T47D (cell line): ENCODE measurements around the gene ID2.
A peak's percentile ranks its signal among the peaks of the same experiment; 100 is the strongest.

ENCODE experiments used
- DNase-seq, 2 experiments: peaks; one replicate each; pipeline versions ENCODE4 v3.0.0 to v3.0.0-alpha.2; 2011 to 2012; ENCODE audit warnings: low read depth in 1 of 2, low spot score in 1 of 2
- JUND ChIP-seq: IDR thresholded peaks from 2 replicates; pipeline ENCODE4 v1.6.1; 2012; ENCODE audit warnings: low read depth
- in situ Hi-C: cut with HindIII; loops from 2 replicates; pipeline ENCODE4 v1.10.0; 2016; ENCODE audit warnings: low sequenced_read_pairs, low pct_unique_long_range_greater_than_20kb

ID2 gene, protein sequence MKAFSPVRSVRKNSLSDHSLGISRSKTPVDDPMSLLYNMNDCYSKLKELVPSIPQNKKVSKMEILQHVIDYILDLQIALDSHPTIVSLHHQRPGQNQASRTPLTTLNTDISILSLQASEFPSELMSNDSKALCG

DNA sequence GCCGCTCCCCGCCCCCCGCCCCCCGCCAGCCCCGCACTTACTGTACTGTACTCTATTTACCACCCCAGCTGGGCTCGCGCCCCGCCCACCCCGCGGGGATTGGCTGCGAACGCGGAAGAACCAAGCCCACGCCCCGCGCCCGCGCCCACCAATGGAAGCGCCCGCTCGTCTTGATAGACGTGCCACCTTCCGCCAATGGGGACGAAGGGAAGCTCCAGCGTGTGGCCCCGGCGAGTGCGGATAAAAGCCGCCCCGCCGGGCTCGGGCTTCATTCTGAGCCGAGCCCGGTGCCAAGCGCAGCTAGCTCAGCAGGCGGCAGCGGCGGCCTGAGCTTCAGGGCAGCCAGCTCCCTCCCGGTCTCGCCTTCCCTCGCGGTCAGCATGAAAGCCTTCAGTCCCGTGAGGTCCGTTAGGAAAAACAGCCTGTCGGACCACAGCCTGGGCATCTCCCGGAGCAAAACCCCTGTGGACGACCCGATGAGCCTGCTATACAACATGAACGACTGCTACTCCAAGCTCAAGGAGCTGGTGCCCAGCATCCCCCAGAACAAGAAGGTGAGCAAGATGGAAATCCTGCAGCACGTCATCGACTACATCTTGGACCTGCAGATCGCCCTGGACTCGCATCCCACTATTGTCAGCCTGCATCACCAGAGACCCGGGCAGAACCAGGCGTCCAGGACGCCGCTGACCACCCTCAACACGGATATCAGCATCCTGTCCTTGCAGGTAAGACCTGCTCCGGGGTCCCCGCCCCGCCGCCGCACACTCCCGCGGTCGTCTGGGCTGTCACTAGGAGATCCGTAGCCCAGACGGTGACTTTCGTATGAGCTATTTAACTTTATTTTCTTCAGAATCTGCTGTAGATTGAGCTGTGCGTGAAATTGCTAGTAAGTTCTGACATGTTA is at the start of gene ID2:
Gene ID2, plus strand, starts transcription at position 271 of the 907 bp plus-strand sequence. Its CDS starts 110 bp downstream, at position 381.
- peak; percentile 95 to 99 for DNase-seq
- in situ Hi-C loops: no loop called here
- no peak for TF ChIP-seq JUND

- no peak for TF ChIP-seq JUND
- in situ Hi-C loops: no loop called here
Observed at GRCh38 chr2:8632755-8633154, 49.1 kb upstream of the ID2 start.

DNA sequence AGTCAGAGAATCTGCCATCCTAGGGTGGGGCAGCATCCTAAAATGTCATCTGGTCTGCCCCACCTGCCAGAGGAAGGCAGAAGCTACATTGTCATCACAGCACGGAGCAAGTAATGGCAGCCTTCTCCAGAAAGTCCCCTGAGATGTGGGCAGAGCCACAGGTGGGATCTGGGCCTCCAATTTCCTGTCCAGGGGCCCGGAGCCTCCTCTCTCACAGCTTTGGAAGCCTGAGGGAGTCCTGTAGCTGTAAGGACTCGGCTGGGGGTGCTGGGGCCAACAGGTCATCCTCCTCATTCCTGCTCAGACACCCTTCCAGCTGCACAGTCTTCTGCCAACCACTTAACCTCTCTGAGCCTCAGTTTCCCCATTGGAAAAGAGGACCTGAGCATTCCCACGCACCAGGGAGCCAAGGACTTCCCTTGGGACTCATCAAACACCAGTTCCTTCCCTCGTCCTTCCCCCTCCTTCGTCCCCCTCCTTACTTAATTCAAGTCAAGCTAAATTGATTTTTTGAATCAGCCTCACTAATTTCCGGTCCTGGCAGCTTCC is 48.6 kb upstream of the ID2 start:
- DNase-seq: no peak
- no peak for TF ChIP-seq JUND
- in situ Hi-C loops: no loop called here

More at GRCh38 chr2:8632755-8633154, 49.1 kb upstream of the ID2 start:
- no peak for DNase-seq

GRCh38 chr2:8633735-8634313 is 48.0 kb upstream of the ID2 start:
- no peak for TF ChIP-seq JUND
- in situ Hi-C loops: no loop called here

DNA sequence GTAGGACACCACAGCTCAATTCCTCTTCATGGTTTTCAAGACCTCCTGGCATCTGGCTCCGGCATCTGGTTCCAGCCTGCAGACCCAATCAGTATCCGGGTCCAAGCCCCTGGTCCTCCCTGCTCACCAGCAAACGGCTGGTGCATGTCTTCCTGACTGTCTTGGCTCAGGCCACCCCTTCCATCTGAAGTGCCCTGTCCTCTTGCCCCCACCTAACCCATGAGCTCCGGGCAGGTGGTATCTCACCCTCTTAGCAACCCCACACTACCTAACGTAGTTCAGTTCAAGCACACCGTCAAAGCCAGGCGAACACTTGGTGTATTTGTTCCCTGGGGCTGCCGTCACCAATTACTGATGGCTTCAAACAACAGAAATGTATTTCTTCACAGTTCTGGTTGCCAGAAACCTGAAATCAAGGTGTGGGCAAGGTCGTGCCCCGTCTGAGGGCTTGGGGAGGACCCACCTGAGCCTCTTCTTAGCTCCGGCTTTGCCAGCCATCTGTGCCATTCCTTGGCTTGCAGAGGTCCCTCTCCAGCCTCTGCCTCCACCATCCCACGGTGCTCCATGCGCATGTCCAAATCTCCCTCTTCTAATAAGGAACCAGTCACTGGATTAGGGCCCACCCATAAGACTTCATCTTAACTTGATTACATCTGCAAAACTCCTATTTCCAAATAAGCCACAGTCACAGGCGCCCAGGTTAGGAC is 47.2 kb upstream of the ID2 start:
- no peak for DNase-seq
- TF ChIP-seq JUND: no peak
- in situ Hi-C loops: no loop called here

More at GRCh38 chr2:8633735-8634313, 48.0 kb upstream of the ID2 start:
- no peak for DNase-seq

DNA sequence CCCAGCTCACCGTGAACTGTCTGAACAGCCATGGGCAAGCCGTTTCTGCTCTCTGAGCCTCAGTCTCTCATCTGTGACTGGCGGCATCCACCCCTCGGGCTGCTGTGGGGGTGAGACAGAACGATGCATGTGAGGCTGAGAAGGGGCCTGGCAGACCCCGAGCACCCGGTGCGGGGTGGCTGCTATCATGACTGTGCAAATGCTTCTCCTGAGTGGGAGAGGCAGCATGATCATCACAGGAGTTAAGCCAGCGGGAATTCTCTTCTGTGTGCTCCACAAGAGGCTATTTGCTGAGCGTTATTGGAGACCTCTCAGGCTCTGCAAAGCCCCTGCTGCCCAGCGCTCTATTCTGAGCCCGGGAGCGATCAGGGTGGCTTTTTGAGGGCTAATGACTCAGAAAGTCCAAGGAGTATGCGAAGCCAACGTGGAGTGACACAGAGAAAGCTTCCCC is 45.8 kb upstream of the ID2 start:
- DNase-seq: no peak
- TF ChIP-seq JUND: no peak
- in situ Hi-C loops: no loop called here

DNA sequence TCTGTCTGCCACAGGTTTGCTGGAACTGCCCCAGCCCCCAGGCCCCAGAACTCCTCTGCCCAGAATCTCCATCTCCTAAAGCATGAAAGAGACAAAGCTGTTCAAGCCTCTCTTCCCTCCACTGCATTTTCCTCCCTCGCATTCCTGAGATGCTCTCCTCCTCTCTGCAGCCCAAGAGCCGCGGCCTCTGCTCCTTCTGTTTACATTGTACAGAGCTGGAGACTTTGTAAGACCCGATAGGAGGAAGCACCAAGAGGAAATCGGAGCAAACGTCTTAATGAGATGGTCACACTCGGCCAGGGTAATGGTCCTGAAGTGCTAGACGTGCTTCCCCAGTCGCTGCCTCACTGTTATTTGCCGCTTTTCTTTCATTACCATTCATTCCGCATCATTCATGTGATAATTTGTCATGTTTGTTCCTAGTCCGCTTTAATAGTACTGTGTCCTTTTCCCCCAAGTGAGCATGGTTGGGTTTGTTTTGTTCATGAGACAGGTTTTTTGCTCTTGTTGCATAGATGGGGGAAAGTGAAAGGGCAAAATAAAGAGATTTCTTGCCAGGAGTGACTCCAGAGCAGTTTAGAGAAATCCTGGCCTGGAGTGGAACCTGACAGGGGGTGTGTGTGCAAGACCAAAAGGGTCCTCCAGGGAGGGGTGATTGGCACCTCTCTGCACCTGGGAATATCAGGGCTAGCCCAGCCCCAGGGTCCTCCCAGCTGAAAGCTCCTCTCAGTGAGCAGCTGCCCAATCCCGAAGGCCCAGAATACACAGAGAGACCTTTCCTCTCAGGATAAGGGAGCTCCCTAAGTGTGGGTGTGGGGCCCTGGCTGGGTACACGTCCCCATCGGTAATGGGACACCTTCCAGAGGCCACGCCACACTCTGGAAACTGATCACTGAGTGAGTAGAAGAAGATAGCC is 44.9 kb upstream of the ID2 start:
- no peak for TF ChIP-seq JUND
- in situ Hi-C loops: no loop called here
- peak in 1 of 2 experiments; percentile 15 for DNase-seq

- no peak for TF ChIP-seq JUND
- DNase-seq: no peak
- in situ Hi-C loops: no loop called here
Observed at GRCh38 chr2:8638327-8638726, 43.5 kb upstream of the ID2 start.

DNA sequence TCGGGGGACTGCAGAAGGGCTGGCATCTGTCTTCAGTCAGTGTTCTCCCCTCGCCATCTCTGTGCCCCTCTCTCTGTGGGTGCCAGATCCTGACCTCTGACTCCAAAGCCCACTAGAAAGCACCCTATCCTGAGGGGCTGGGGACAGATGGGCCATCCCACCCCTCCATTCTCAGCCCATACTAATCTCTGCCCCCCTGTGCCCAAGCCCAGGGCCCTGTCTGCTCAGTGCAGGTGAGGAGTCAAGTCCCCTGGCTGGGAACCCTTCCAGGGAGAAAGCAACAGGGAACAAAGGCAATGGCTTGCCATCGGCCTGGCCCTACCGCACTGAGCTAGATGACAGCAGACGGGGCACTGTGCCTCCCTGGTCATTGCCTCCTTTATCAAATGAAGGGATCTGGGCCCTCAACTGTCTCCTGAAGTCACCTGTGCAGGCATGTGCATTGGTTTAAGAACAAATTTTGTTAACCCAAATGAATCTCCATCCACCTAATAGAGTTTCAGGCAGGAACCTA is 42.7 kb upstream of the ID2 start:
- DNase-seq: no peak
- TF ChIP-seq JUND: no peak
- in situ Hi-C loops: no loop called here

DNA sequence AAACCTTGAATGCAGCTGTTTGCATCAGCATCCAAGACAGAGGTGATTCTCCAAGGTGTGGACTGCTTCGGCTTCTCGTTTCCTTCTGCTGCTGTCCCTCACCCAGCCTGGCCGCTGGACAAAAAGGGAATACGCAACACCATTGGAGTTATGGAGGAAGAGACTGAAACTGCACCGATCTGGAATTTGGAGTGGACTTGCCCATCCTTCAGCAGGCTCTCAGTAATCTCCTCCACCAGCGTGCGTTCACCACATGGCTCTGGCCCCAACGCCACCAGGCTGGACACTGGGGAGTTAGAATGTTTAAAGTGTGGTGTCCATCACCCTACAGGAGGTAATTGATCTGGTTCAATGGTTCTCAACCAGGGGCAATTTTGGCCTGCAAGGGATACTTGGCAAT is 41.4 kb upstream of the ID2 start:
- DNase-seq: no peak

DNA sequence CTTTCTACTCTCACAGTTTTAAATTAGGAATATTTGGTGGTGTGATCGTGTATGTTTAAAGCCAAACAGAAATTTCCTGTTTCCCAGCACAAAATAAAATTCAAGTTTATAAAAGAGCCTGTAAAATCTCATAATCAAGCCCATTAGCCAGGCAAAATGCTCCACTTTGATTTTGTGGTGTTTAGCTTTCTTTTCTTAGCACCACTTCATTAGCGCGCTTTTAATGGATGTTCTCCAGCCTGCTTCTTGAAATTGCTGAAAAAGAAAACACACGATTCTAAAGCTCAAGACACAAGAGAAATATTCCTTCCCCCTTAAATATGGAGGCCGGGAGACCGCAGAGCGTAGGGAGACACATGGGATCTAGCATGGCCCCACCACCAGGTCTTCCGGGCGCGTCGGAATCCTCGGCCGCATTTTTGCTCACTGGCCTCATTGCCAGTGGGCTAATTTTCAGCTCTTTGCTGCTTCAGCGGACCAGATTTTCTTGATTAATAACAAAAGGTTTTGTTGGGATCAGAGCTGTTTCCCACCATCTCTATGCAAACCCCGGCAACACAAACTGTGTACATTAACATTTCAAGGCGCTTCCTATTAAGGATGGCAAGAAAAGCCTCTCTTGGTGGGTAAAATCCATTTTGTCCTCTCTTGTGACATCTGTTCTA is 40.4 kb upstream of the ID2 start:
- in situ Hi-C loops: no loop called here
- no peak for TF ChIP-seq JUND

More for the DNA sequence above, 41.4 kb upstream of the ID2 start:
- in situ Hi-C loops: no loop called here
- no peak for TF ChIP-seq JUND

More for the DNA sequence above, 40.4 kb upstream of the ID2 start:
- no peak for DNase-seq
